Activated T-cell treated with anti-CD3 and anti-CD28 coated beads, Interleukin-2, amount 50 U/mL, for 24 hours (primary cell): ENCODE results near the gene SUN3.

Experiments used
- DNase-seq: peaks from one replicate; pipeline ENCODE4 v3.0.0-alpha.2; 2020
- H3K27ac Mint-ChIP-seq: 2 replicates; pipeline ENCODE4 v1.8.0; 2020; ENCODE audit warnings: mild to moderate bottlenecking, mixed read lengths
- H3K27me3 Mint-ChIP-seq: 2 replicates; pipeline ENCODE4 v1.8.0; 2020; ENCODE audit warnings: mixed read lengths
- H3K36me3 Mint-ChIP-seq: 2 replicates; pipeline ENCODE4 v1.8.0; 2020; ENCODE audit warnings: low read depth, mixed read lengths
- H3K4me1 Mint-ChIP-seq: 2 replicates; pipeline ENCODE4 v1.8.0; 2020; ENCODE audit warnings: low read depth, mixed read lengths
- H3K4me3 Mint-ChIP-seq: 2 replicates; pipeline ENCODE4 v1.8.0; 2020; ENCODE audit warnings: mild to moderate bottlenecking, moderate library complexity, mixed read lengths
- H3K9me3 Mint-ChIP-seq: 2 replicates; pipeline ENCODE4 v1.8.0; 2020; ENCODE audit warnings: mixed read lengths

The SUN3 gene

GRCh38 chr7:47978790-47979144 is 50.1 kb downstream of the SUN3 start:
- H3K4me3 Mint-ChIP-seq: peak overlapping the region; percentile 87
- DNase-seq: no peak
- H3K27me3 Mint-ChIP-seq: no peaks in the 10 kb centered on the region
- H3K4me1 Mint-ChIP-seq: peaks cover 38% of the 10 kb centered on the region
- peaks cover 54% of the 10 kb centered on the region for H3K36me3 Mint-ChIP-seq
- H3K27ac Mint-ChIP-seq: peak overlapping the region; percentile 94
- no peaks in the 10 kb centered on the region for H3K9me3 Mint-ChIP-seq

DNA sequence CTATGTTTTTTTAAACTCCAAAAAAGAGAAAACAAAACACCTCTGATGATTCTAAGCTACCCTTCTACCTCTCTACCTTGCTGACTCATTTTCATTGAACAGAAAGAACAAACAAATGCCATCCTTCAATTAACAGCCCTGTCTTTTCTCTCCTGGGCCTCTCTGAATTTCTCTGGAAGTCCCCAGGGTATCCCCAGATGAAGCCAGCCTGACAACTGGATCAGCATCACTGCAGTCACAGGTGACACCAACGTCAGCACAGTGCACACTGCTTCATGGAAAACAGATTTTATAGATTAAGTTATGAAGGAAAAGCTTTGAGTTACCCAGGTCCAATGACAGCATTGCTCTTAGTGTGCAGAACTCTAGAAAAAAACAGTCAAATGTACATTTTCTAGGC is 55.2 kb downstream of the SUN3 start:
- peak overlapping the region; percentile 59 for H3K27ac Mint-ChIP-seq
- H3K36me3 Mint-ChIP-seq: peaks cover 92% of the 10 kb centered on the region
- H3K27me3 Mint-ChIP-seq: no peaks in the 10 kb centered on the region
- H3K4me3 Mint-ChIP-seq: no peak overlapping the region
- H3K4me1 Mint-ChIP-seq: peaks cover 61% of the 10 kb centered on the region
- H3K9me3 Mint-ChIP-seq: no peaks in the 10 kb centered on the region
- no peak for DNase-seq

- peak overlapping the region; percentile 42 for H3K27ac Mint-ChIP-seq
- no peaks in the 10 kb centered on the region for H3K9me3 Mint-ChIP-seq
- DNase-seq: no peak
- H3K4me1 Mint-ChIP-seq: peaks cover 38% of the 10 kb centered on the region
- peaks cover 91% of the 10 kb centered on the region for H3K36me3 Mint-ChIP-seq
- H3K27me3 Mint-ChIP-seq: no peaks in the 10 kb centered on the region
- H3K4me3 Mint-ChIP-seq: no peak overlapping the region
Measured at GRCh38 chr7:47970761-47971160, 58.1 kb downstream of the SUN3 start.

DNA sequence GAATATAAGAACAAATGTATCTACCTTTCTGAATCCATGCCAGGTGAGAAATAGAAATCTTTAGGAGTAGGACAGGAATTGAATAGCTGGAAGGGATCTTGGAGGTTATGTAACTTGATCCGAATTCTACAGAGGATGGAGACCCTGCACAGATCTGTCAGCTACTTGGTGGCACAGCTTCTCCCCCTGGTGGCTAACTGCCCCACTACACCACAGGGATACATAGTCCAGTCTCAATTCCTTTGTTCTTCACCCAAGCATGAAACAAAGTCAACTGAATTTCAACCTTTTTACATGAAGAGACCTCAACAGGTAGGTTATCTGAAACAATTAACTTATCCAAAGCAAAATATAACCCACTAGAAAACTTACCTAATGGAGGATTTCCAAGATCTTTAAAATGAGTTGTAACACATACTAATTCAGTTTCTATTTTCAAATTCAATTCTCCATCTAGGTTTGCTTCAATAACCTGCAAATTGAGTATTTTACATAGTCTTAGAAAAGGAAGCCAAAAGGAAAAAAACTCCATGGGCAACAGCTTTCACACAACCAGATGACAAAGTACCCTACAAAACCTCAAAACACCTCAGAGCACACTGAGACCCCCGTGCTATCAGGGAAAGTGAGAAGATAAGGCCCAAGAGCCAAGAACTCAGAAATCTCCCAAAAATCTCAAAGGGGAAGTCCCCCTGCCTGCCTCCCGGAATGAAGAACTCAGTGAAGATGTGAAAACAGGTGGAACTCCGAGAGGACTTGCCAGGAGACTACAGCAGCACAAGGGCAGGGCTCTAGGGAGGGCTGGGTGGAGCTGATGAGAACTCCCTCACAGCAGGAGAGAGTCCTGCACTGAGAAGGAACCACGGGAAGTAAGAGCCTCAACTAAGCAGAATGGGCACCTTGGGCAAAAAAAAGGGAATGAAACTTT is 59.8 kb downstream of the SUN3 start:
- Mint-ChIP-seq H3K9me3 (no peaks in the 10 kb centered on the region), H3K27ac (peak overlapping the region; percentile 72), H3K4me3 (no peak overlapping the region), H3K36me3 (peaks cover 93% of the 10 kb centered on the region), H3K4me1 (peaks cover 31% of the 10 kb centered on the region), H3K27me3 (no peaks in the 10 kb centered on the region)
- DNase-seq: peak; percentile 62

DNA sequence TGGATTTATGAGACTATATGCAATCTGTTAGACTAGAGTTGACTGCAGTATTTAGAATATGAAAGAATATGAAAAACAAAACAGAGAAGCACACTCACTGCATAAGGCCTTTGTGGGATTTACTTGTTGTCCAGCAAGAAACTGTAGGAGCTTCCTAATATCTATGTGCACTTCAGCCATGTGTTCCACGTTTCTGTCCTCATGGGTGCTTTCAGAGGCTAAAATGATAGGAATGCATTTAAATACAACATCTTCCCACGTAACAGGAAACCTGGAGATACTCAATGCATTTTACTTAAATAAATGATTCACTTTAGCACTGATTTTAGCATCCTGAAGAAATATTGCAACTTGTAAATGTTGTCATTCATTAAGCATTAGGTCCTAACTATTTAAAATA is 61.2 kb downstream of the SUN3 start:
- DNase-seq: no peak
- Mint-ChIP-seq H3K4me3 (no peak overlapping the region), H3K27ac (no peak overlapping the region), H3K27me3 (no peaks in the 10 kb centered on the region), H3K9me3 (no peaks in the 10 kb centered on the region), H3K4me1 (peaks cover 18% of the 10 kb centered on the region), H3K36me3 (peaks cover 93% of the 10 kb centered on the region)

GRCh38 chr7:47967123-47967522 is 61.8 kb downstream of the SUN3 start:
- peaks cover 93% of the 10 kb centered on the region for H3K36me3 Mint-ChIP-seq
- no peak for DNase-seq
- no peak overlapping the region for H3K4me3 Mint-ChIP-seq
- H3K27me3 Mint-ChIP-seq: no peaks in the 10 kb centered on the region
- peaks cover 18% of the 10 kb centered on the region for H3K4me1 Mint-ChIP-seq
- H3K9me3 Mint-ChIP-seq: no peaks in the 10 kb centered on the region
- peak overlapping the region; percentile 7 for H3K27ac Mint-ChIP-seq

- Mint-ChIP-seq H3K27ac (peak overlapping the region; percentile 83), H3K36me3 (peaks cover 95% of the 10 kb centered on the region), H3K4me3 (no peak overlapping the region), H3K27me3 (no peaks in the 10 kb centered on the region), H3K9me3 (no peaks in the 10 kb centered on the region), H3K4me1 (peaks cover 10% of the 10 kb centered on the region)
- DNase-seq: no peak
Measured at GRCh38 chr7:47965456-47965855, 63.5 kb downstream of the SUN3 start.

GRCh38 chr7:47962262-47962661 is 66.6 kb downstream of the SUN3 start:
- Mint-ChIP-seq H3K9me3 (no peaks in the 10 kb centered on the region), H3K27me3 (no peaks in the 10 kb centered on the region), H3K4me3 (no peak overlapping the region), H3K27ac (no peak overlapping the region), H3K36me3 (peaks cover 83% of the 10 kb centered on the region), H3K4me1 (peaks cover 5% of the 10 kb centered on the region)
- DNase-seq: no peak

DNA sequence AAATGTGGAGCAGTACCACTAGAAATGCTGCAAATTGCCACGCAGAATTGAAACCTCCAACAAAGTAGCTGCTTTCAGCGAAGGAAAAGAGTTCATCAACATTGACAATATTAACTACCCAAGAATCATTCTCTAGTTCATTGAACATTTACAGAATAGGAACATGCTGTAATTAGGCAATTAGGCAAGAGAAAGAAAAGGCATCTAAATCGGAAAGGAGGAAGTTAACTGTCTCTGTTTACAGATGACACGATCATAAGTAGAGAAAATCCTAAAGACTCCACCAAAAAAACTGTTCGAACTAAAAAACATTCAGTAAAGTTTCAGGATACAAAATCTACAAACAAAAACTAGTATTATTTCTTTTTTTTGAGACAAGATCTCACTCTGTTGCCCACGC is 71.8 kb downstream of the SUN3 start:
- no peaks in the 10 kb centered on the region for H3K9me3 Mint-ChIP-seq

DNA sequence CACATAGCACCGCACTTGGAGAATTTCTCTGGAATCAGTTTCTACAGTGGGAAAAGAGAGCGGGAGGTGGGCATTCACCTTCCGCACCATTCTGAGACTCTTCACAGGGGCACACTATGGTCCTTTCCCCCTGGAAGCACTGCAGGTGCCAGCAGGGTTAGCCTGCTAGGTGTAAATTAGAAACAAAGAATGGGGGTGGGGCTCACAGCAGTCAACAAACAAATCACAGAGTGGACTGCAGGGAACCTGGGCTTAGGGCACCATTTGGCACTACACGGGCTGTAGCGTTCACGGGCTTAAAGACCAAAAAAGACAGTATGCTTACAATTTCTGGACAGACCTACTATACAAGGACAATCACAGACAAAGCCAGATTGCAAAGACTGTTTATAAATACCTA is 72.7 kb downstream of the SUN3 start:
- Mint-ChIP-seq H3K4me1 (peaks cover 15% of the 10 kb centered on the region), H3K36me3 (peaks cover 58% of the 10 kb centered on the region), H3K27ac (no peak overlapping the region), H3K9me3 (no peaks in the 10 kb centered on the region), H3K4me3 (no peak overlapping the region), H3K27me3 (no peaks in the 10 kb centered on the region)
- no peak for DNase-seq

More for the DNA sequence above, 71.8 kb downstream of the SUN3 start:
- no peaks in the 10 kb centered on the region for H3K27me3 Mint-ChIP-seq
- no peak overlapping the region for H3K4me3 Mint-ChIP-seq
- DNase-seq: no peak
- H3K4me1 Mint-ChIP-seq: peaks cover 15% of the 10 kb centered on the region
- H3K27ac Mint-ChIP-seq: no peak overlapping the region
- peaks cover 68% of the 10 kb centered on the region for H3K36me3 Mint-ChIP-seq

DNA sequence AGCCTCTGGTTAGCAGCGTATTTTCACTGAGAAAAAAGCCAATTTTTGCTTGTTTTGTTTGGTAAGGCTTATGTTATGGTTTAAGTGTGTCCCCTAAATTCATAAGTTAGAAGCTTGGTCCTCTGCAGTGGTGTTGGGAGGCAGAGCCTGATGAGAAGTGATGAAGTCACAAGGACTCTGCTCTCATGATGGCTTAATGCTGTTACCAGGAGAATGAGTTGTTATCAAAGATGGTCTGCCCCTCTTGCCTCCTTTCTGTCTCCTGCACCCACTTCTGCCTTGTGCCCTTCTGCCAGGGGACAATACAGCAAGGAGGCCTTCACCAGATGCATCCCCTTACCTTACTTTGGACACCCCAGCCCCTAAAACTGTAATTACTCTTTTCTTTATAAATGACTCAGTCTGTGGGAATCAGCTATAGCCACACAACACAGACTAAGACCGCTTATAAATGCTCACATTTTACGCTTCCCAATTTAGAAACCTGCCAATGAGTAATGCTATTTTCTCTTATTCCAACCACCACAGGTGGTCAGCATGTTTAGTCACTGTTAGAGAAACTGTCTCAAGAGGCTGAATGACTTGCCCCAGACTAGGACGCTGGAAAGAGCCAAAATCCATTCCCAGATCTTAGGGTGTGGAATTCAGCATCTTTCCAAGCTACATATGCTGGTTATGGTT is 74.5 kb downstream of the SUN3 start:
- Mint-ChIP-seq H3K4me1 (peaks cover 15% of the 10 kb centered on the region), H3K36me3 (peaks cover 48% of the 10 kb centered on the region), H3K9me3 (no peaks in the 10 kb centered on the region), H3K27me3 (no peaks in the 10 kb centered on the region), H3K4me3 (no peak overlapping the region), H3K27ac (peak overlapping the region; percentile 42)
- no peak for DNase-seq

- Mint-ChIP-seq H3K27ac (peak overlapping the region; percentile 42), H3K4me1 (peaks cover 15% of the 10 kb centered on the region), H3K27me3 (no peaks in the 10 kb centered on the region), H3K9me3 (no peaks in the 10 kb centered on the region), H3K36me3 (peaks cover 48% of the 10 kb centered on the region), H3K4me3 (no peak overlapping the region)
- DNase-seq: no peak
Measured at GRCh38 chr7:47953822-47954221, 75.1 kb downstream of the SUN3 start.

DNA sequence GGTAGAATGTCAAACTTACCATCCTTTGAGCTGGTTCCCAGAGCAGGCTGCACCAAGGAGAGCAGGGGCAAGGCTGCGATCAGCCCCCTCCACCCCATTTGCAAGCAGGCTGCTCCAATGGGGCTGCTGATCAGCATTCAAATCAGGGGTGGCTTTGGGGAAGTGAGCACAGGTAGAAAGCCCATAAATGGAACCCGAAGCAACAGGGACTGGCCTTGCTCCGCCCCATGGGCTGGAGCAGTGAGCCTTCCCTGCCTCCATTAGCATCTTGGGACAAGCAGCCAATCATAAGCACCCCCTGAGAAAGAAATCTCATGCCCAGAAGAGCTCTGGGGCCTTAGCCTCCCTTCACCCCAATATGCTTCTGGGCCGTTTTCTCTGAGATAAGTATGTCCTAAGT is 76.7 kb downstream of the SUN3 start:
- H3K27ac Mint-ChIP-seq: no peak overlapping the region
- no peaks in the 10 kb centered on the region for H3K9me3 Mint-ChIP-seq
- no peak overlapping the region for H3K4me3 Mint-ChIP-seq
- DNase-seq: no peak
- H3K4me1 Mint-ChIP-seq: peaks cover 10% of the 10 kb centered on the region
- H3K27me3 Mint-ChIP-seq: no peaks in the 10 kb centered on the region
- H3K36me3 Mint-ChIP-seq: peaks cover 36% of the 10 kb centered on the region

GRCh38 chr7:47951374-47951773 is 77.5 kb downstream of the SUN3 start:
- Mint-ChIP-seq H3K4me1 (peaks cover 10% of the 10 kb centered on the region), H3K27me3 (no peaks in the 10 kb centered on the region), H3K36me3 (peaks cover 27% of the 10 kb centered on the region), H3K9me3 (no peaks in the 10 kb centered on the region), H3K27ac (no peak overlapping the region), H3K4me3 (no peak overlapping the region)
- DNase-seq: no peak

- Mint-ChIP-seq H3K4me1 (peaks cover 10% of the 10 kb centered on the region), H3K4me3 (no peak overlapping the region), H3K27me3 (no peaks in the 10 kb centered on the region), H3K36me3 (peaks cover 21% of the 10 kb centered on the region), H3K9me3 (no peaks in the 10 kb centered on the region), H3K27ac (no peak overlapping the region)
- no peak for DNase-seq
Measured at GRCh38 chr7:47950714-47951113, 78.2 kb downstream of the SUN3 start.
